Subcutaneous abdominal adipose tissue (tissue), 5 donors: ENCODE data around the gene COX4I2.
"Not testable (repeated sequence)": the region's sequence is repeated elsewhere in the genome, so short reads cannot be mapped to it uniquely, and the experiment has no call there.

Source experiments
- H3K27ac ChIP-seq: one replicate; pipeline ENCODE4 v1.7.0; 2013; ENCODE audit warnings: low read depth, mild to moderate bottlenecking, inconsistent platforms, low read length, moderate library complexity
- H3K27me3 ChIP-seq, 5 donors: one replicate each; pipeline ENCODE4 v1.7.0; 2013; ENCODE audit warnings: low read length in 5 of 5, inconsistent platforms in 1 of 5; ENCODE audit not compliant: control insufficient read depth in 5 of 5, insufficient read depth in 4 of 5
- H3K36me3 ChIP-seq, 5 donors: one replicate each; pipeline ENCODE4 v1.7.0; 2013; ENCODE audit warnings: low read length in 5 of 5; ENCODE audit not compliant: control insufficient read depth in 5 of 5, insufficient read depth in 5 of 5
- H3K4me1 ChIP-seq, 5 donors: one replicate each; pipeline ENCODE4 v1.7.0; 2013; ENCODE audit warnings: low read length in 5 of 5, mild to moderate bottlenecking in 3 of 5, moderate library complexity in 1 of 5; ENCODE audit not compliant: control insufficient read depth in 5 of 5, insufficient read depth in 5 of 5
- H3K4me3 ChIP-seq, 5 donors: one replicate each; pipeline ENCODE4 v1.7.0; 2013; ENCODE audit warnings: low read length in 5 of 5, low read depth in 1 of 5
- H3K9ac ChIP-seq, 5 donors: one replicate each; pipeline ENCODE4 v1.7.0; 2013; ENCODE audit warnings: low read length in 5 of 5, mild to moderate bottlenecking in 4 of 5, moderate library complexity in 3 of 5
- H3K9me3 ChIP-seq, 5 donors: one replicate each; pipeline ENCODE4 v1.7.0; 2013; ENCODE audit warnings: low read length in 5 of 5; ENCODE audit not compliant: control insufficient read depth in 5 of 5
- donor health status: healthy.
- donor health status: healthy.
- donor health status: healthy.
- donor health status: healthy.
- donor health status: healthy.

The COX4I2 gene

GRCh38 chr20:31637660-31638059 is at the start of gene COX4I2:
TSS of gene COX4I2 (plus strand) at chr20:31637912. CDS start at chr20:31639018, 1,106 bp downstream.
- peak within 1 kb of the TSS; percentile 16 for H3K27ac ChIP-seq
- H3K9me3 ChIP-seq: no peaks in the 10 kb centered on the region
- H3K4me1 ChIP-seq: peaks cover 0 to 9% (median 4%) of the 10 kb centered on the region in 5 donors
- H3K36me3 ChIP-seq: no peaks in the 10 kb centered on the region
- peak within 1 kb of the TSS in 3 of 5 donors; percentile 27 to 43 (median 34) for H3K4me3 ChIP-seq
- no peak within 1 kb of the TSS for H3K9ac ChIP-seq
- H3K27me3 ChIP-seq: peaks cover 4 to 21% (median 8%) of the 10 kb centered on the region in 5 donors

GRCh38 chr20:31590717-31591225 is 46.9 kb upstream of the COX4I2 start:
- no peak overlapping the region for H3K27ac ChIP-seq
- no peaks in the 10 kb centered on the region for H3K27me3 ChIP-seq
- no peak overlapping the region for H3K9ac ChIP-seq
- H3K36me3 ChIP-seq: no peaks in the 10 kb centered on the region
- peaks cover 5 to 43% (median 26%) of the 10 kb centered on the region in 5 donors for H3K4me1 ChIP-seq
- no peak overlapping the region for H3K4me3 ChIP-seq
- H3K9me3 ChIP-seq: no peaks in the 10 kb centered on the region

- H3K4me1 ChIP-seq: peaks cover 4 to 47% (median 28%) of the 10 kb centered on the region in 5 donors
Observed at GRCh38 chr20:31593221-31594001, 44.3 kb upstream of the COX4I2 start.

GRCh38 chr20:31594002-31594557 is 43.6 kb upstream of the COX4I2 start:
- Histone ChIP-seq H3K27ac (no peak overlapping the region), H3K4me3 (no peak overlapping the region), H3K9me3 (no peaks in the 10 kb centered on the region), H3K27me3 (no peaks in the 10 kb centered on the region), H3K4me1 (peaks cover 4 to 47% (median 28%) of the 10 kb centered on the region in 5 donors), H3K36me3 (no peaks in the 10 kb centered on the region), H3K9ac (no peak overlapping the region)

More at GRCh38 chr20:31593221-31594001, 44.3 kb upstream of the COX4I2 start:
- Histone ChIP-seq H3K27me3 (no peaks in the 10 kb centered on the region), H3K9me3 (no peaks in the 10 kb centered on the region), H3K9ac (no peak overlapping the region), H3K27ac (no peak overlapping the region), H3K4me3 (no peak overlapping the region), H3K36me3 (no peaks in the 10 kb centered on the region)

- no peak overlapping the region for H3K4me3 ChIP-seq
- H3K9me3 ChIP-seq: no peaks in the 10 kb centered on the region
- peak overlapping the region; percentile 55 for H3K27ac ChIP-seq
- peak overlapping the region in 1 of 5 donors; percentile 2 for H3K9ac ChIP-seq
- no peaks in the 10 kb centered on the region for H3K27me3 ChIP-seq
- peaks cover 2 to 47% (median 28%) of the 10 kb centered on the region in 5 donors for H3K4me1 ChIP-seq
- H3K36me3 ChIP-seq: no peaks in the 10 kb centered on the region
Observed at GRCh38 chr20:31594558-31595379, 42.9 kb upstream of the COX4I2 start.

- H3K9me3 ChIP-seq: no peaks in the 10 kb centered on the region
- no peaks in the 10 kb centered on the region for H3K27me3 ChIP-seq
- H3K36me3 ChIP-seq: no peaks in the 10 kb centered on the region
- peak overlapping the region; percentile 39 for H3K27ac ChIP-seq
- H3K4me3 ChIP-seq: no peak overlapping the region
- H3K9ac ChIP-seq: peak overlapping the region in 1 of 5 donors; percentile 2
- H3K4me1 ChIP-seq: peaks cover 2 to 47% (median 28%) of the 10 kb centered on the region in 5 donors
Observed at GRCh38 chr20:31595380-31595653, 42.4 kb upstream of the COX4I2 start.

- Histone ChIP-seq H3K4me3 (peak overlapping the region in 1 of 5 donors; percentile 26), H3K27me3 (no peaks in the 10 kb centered on the region), H3K9ac (peak overlapping the region in 2 of 5 donors; percentile 2 to 56)
Observed at GRCh38 chr20:31595654-31596411, 41.9 kb upstream of the COX4I2 start.

GRCh38 chr20:31596412-31596715 is 41.3 kb upstream of the COX4I2 start:
- H3K4me1 ChIP-seq: peaks cover 2 to 42% (median 28%) of the 10 kb centered on the region in 5 donors
- H3K9ac ChIP-seq: peak overlapping the region in 1 of 5 donors; percentile 56
- not testable (repeated sequence) for H3K27me3 ChIP-seq, H3K9me3 ChIP-seq, H3K36me3 ChIP-seq
- H3K4me3 ChIP-seq: peak overlapping the region in 1 of 5 donors; percentile 26
- H3K27ac ChIP-seq: peak overlapping the region; percentile 39

More at GRCh38 chr20:31595654-31596411, 41.9 kb upstream of the COX4I2 start:
- Histone ChIP-seq H3K27ac (peak overlapping the region; percentile 39), H3K9me3 (no peaks in the 10 kb centered on the region), H3K36me3 (no peaks in the 10 kb centered on the region), H3K4me1 (peaks cover 2 to 46% (median 28%) of the 10 kb centered on the region in 5 donors)

GRCh38 chr20:31596831-31597480 is 40.8 kb upstream of the COX4I2 start:
- no peak overlapping the region for H3K9ac ChIP-seq
- no peaks in the 10 kb centered on the region for H3K27me3 ChIP-seq
- H3K27ac ChIP-seq: peak overlapping the region; percentile 46

More at GRCh38 chr20:31596831-31597480, 40.8 kb upstream of the COX4I2 start:
- Histone ChIP-seq H3K36me3 (no peaks in the 10 kb centered on the region), H3K4me3 (no peak overlapping the region), H3K4me1 (peaks cover 2 to 42% (median 28%) of the 10 kb centered on the region in 5 donors), H3K9me3 (no peaks in the 10 kb centered on the region)
